B cell (primary cell): ENCODE data around the gene FBLN2. TPM values are rescaled to one million over a fixed set of nuclear protein-coding genes. Genes with fewer than 3 reads are reported as not detected.

Source experiments
- ATAC-seq: fragments of 200-7000 bp; cut with Tn5 transposase; one replicate; pipeline ENCODE4 v1.10.0; 2021; ENCODE audit warnings: low read depth, mild to moderate bottlenecking, moderate number of reproducible peaks, moderate library complexity
- CTCF ChIA-PET: fragments of 350-600 bp; sonication (Branson Sonifier 250); formaldehyde crosslinking; loops from one replicate; lab custom pipeline; 2021; ENCODE audit warnings: antibody characterized with exemption, inconsistent platforms; lab: Charles Lee
- POLR2A ChIA-PET: fragments of 350-600 bp; sonication (Branson Sonifier 250); formaldehyde crosslinking; loops from one replicate; lab custom pipeline; 2021; ENCODE audit warnings: antibody characterized with exemption; lab: Charles Lee
- DNase-seq: peaks from one replicate; pipeline ENCODE4 v3.0.0; 2013
- H2AFZ ChIP-seq: 2 replicates; pipeline ENCODE4 v1.6.1; 2012; ENCODE audit warnings: mild to moderate bottlenecking, low read depth, low read length; ENCODE audit not compliant: insufficient read depth, poor library complexity, severe bottlenecking
- H3K27ac ChIP-seq, 2 donors: 1 replicate in 1 of 2; 2 replicates in 1 of 2; pipeline ENCODE4 v1.5.1; 2012 to 2013; ENCODE audit warnings: low read length in 2 of 2, mild to moderate bottlenecking in 2 of 2, moderate library complexity in 1 of 2
- H3K27me3 ChIP-seq, 4 experiments: fragments of 200-600 bp in 1 of 4; sonication (generic) in 1 of 4; replicated peaks in 1 of 4; 1 replicate in 2 of 4; 2 replicates in 2 of 4; pipeline versions ENCODE4 v1.6.1 to v1.7.0; 2013 to 2016; ENCODE audit warnings: low read length in 3 of 4, mild to moderate bottlenecking in 2 of 4, mixed read lengths in 1 of 4, moderate library complexity in 1 of 4; ENCODE audit not compliant: insufficient read depth in 4 of 4, control insufficient read depth in 3 of 4; ENCODE audit errors: control extremely low read depth in 1 of 4
- H3K36me3 ChIP-seq, 2 experiments: replicated peaks in 1 of 2; 1 replicate in 1 of 2; 2 replicates in 1 of 2; pipeline versions ENCODE4 v1.6.1 to v1.7.1; 2013; ENCODE audit warnings: low read length in 1 of 2; ENCODE audit not compliant: insufficient read depth in 2 of 2, control insufficient read depth in 1 of 2; ENCODE audit errors: control extremely low read depth in 1 of 2, extremely low read depth in 1 of 2
- H3K4me1 ChIP-seq, 2 donors: fragments of 200-600 bp in 1 of 2; sonication (generic) in 1 of 2; 1 replicate in 1 of 2; 2 replicates in 1 of 2; pipeline versions ENCODE4 v1.5.1 to v1.6.1; 2013 to 2017; ENCODE audit warnings: low read length in 2 of 2; ENCODE audit not compliant: control insufficient read depth in 2 of 2, insufficient read depth in 2 of 2
- H3K4me2 ChIP-seq: replicated peaks from 2 replicates; pipeline ENCODE3; 2012; ENCODE audit warnings: mild to moderate bottlenecking, low read depth, low read length; ENCODE audit not compliant: poor library complexity, severe bottlenecking
- H3K4me3 ChIP-seq, 5 experiments: fragments of 200-600 bp in 1 of 5; sonication (generic) in 1 of 5; 1 replicate in 3 of 5; 2 replicates in 2 of 5; pipeline versions ENCODE4 v1.5.1 to v1.7.0; 2011 to 2016; ENCODE audit warnings: low read length in 4 of 5, mild to moderate bottlenecking in 4 of 5, low read depth in 2 of 5, control low read depth in 1 of 5, moderate library complexity in 1 of 5; ENCODE audit not compliant: insufficient read depth in 1 of 5; ENCODE audit errors: control extremely low read depth in 1 of 5, extremely low read depth in 1 of 5
- H3K79me2 ChIP-seq: fragments of 200-600 bp; sonication (generic); one replicate; pipeline ENCODE4 v1.6.0; 2016; ENCODE audit warnings: low read length; ENCODE audit not compliant: control insufficient read depth, insufficient read depth
- H3K9ac ChIP-seq: fragments of 200-600 bp; sonication (generic); 2 replicates; pipeline ENCODE4 v1.6.1; 2017; ENCODE audit warnings: mild to moderate bottlenecking, low read length, moderate library complexity
- H3K9me3 ChIP-seq, 3 donors: one replicate each; pipeline versions ENCODE4 v1.6.1 to v1.7.1; 2013; ENCODE audit warnings: low read length in 2 of 3; ENCODE audit not compliant: control insufficient read depth in 2 of 3, insufficient read depth in 1 of 3; ENCODE audit errors: control extremely low read depth in 1 of 3
- H4K20me1 ChIP-seq: 2 replicates; pipeline ENCODE4 v1.6.0; 2012; ENCODE audit warnings: mild to moderate bottlenecking, low read length; ENCODE audit not compliant: insufficient read depth, control insufficient read depth, poor library complexity, severe bottlenecking
- H3K27ac Mint-ChIP-seq: one replicate; pipeline ENCODE4 v1.8.0; 2021; ENCODE audit warnings: mixed read lengths
- H3K27me3 Mint-ChIP-seq: one replicate; pipeline ENCODE4 v1.8.0; 2021; ENCODE audit warnings: mixed read lengths
- H3K4me1 Mint-ChIP-seq: one replicate; pipeline ENCODE4 v1.8.0; 2021; ENCODE audit warnings: mixed read lengths
- H3K4me3 Mint-ChIP-seq: one replicate; pipeline ENCODE4 v1.8.0; 2021; ENCODE audit warnings: mixed read lengths
- H3K9me3 Mint-ChIP-seq: one replicate; pipeline ENCODE4 v1.8.0; 2022; ENCODE audit warnings: mixed read lengths; ENCODE audit not compliant: insufficient read depth
- EZH2 ChIP-seq: IDR thresholded peaks from 2 replicates; pipeline ENCODE4 v1.6.1; 2012; ENCODE audit warnings: borderline replicate concordance, low read depth, mild to moderate bottlenecking, moderate library complexity, low read length; ENCODE audit not compliant: insufficient read depth, poor library complexity, severe bottlenecking
- WGBS: methylation state at CpG from one replicate; pipeline ENCODE4 v1.1.5; 2013; ENCODE audit warnings: missing lambda C conversion rate; ENCODE audit not compliant: insufficient coverage; 5-methylcytosine and 5-hydroxymethylcytosine counted together
- intact Hi-C: fragments of 100-400 bp; cut with micrococcal nuclease; formaldehyde crosslinking; loops from one replicate; pipeline ENCODE4 v1.10.0; 2022
- polyA plus RNA-seq: library from polyadenylated mRNA; depleted of rRNA; stranded (reverse); fragments of >200 nt; gene quantifications from 2 replicates; pipeline ENCODE4 v1.2.3, GENCODE V29; 2012
- total RNA-seq, 2 donors: library from RNA; stranded (reverse); fragments of 120-200 nt in 1 of 2; gene quantifications; 1 replicate in 1 of 2; 2 replicates in 1 of 2; pipeline versions ENCODE4 v1.2.3 to v1.2.4, GENCODE V29; 2013 to 2022
- TF ChIP-seq, protein P1 (sequence below): fragments of 200-600 bp; IDR thresholded peaks from one replicate; pipeline ENCODE4 v1.8.0; 2022; ENCODE audit warnings: antibody characterized with exemption, mild to moderate bottlenecking

FBLN2 gene
- total and polyA plus RNA-seq, 2 donors (not counting 1 experiment from before 2014, with no cell fraction given), result 3.6 to 8.2 TPM

DNA sequence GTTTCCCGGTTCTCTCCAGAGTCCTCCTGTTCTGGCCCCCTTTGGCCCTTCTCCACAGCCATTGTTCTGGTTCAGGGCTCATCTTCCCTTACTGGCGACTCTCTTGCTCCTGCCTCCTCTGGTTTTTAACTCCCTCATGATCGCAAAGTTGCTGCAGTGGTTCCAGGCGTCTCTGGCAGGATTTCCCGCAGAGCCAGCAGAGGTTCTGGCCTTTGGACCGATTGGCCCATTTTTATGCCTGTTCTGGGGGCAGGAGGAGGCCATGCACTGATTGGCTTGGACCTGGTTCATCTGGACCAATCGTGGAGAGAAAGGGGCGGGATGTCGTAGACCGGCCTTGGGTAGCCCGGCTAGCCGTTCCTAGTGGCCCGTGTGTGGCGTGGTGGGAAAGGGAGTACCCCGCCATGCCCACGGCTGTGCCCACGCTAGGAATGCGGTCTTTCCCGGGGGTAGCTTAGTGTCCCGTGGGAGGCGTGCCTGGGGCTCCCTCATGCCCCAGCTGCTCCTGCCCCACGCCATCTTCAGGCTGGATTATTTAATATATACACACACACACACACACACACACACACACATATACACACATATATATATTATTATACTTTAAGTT is 113.4 kb downstream of the FBLN2 start:
- no peak overlapping the region for H3K27ac Mint-ChIP-seq
- peaks cover 0 to 12% (median 0%) of the 10 kb centered on the region in 3 donors for H3K9me3 ChIP-seq
- no peak for TF ChIP-seq EZH2
- TF ChIP-seq, protein P1, sequence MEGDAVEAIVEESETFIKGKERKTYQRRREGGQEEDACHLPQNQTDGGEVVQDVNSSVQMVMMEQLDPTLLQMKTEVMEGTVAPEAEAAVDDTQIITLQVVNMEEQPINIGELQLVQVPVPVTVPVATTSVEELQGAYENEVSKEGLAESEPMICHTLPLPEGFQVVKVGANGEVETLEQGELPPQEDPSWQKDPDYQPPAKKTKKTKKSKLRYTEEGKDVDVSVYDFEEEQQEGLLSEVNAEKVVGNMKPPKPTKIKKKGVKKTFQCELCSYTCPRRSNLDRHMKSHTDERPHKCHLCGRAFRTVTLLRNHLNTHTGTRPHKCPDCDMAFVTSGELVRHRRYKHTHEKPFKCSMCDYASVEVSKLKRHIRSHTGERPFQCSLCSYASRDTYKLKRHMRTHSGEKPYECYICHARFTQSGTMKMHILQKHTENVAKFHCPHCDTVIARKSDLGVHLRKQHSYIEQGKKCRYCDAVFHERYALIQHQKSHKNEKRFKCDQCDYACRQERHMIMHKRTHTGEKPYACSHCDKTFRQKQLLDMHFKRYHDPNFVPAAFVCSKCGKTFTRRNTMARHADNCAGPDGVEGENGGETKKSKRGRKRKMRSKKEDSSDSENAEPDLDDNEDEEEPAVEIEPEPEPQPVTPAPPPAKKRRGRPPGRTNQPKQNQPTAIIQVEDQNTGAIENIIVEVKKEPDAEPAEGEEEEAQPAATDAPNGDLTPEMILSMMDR, result no peak
- no peaks in the 10 kb centered on the region for H4K20me1 ChIP-seq
- peaks cover 17% of the 10 kb centered on the region for H3K27me3 Mint-ChIP-seq
- H3K27me3 ChIP-seq, result peaks cover 0 to 19% (median 2%) of the 10 kb centered on the region in 4 experiments
- H3K9me3 Mint-ChIP-seq, result no peaks in the 10 kb centered on the region
- 96% methylated on average over 17 of the region's 22 CpGs for WGBS
- ATAC-seq (no peak), DNase-seq (no peak)
- no peak overlapping the region for H3K4me3 Mint-ChIP-seq
- H3K4me3 ChIP-seq, result no peak overlapping the region
- H3K36me3 ChIP-seq, result no peaks in the 10 kb centered on the region
- no peak overlapping the region for H3K27ac ChIP-seq
- peaks cover 4% of the 10 kb centered on the region for H3K4me1 Mint-ChIP-seq
- H3K9ac ChIP-seq, result no peak overlapping the region
- CTCF ChIA-PET, result interaction anchor here (1.3 kb wide), 1 partner anchor 13 kb away, joined by 3 read pairs; no protein-coding TSS in a partner anchor
- H2AFZ ChIP-seq, result no peak overlapping the region
- intact Hi-C loops, result no loop called here
- H3K4me1 ChIP-seq, result peaks cover 0 to 3% of the 10 kb centered on the region in 2 donors
- POLR2A ChIA-PET, result no interaction called here
- H3K4me2 ChIP-seq, result no peak overlapping the region
- H3K79me2 ChIP-seq, result no peaks in the 10 kb centered on the region

DNA sequence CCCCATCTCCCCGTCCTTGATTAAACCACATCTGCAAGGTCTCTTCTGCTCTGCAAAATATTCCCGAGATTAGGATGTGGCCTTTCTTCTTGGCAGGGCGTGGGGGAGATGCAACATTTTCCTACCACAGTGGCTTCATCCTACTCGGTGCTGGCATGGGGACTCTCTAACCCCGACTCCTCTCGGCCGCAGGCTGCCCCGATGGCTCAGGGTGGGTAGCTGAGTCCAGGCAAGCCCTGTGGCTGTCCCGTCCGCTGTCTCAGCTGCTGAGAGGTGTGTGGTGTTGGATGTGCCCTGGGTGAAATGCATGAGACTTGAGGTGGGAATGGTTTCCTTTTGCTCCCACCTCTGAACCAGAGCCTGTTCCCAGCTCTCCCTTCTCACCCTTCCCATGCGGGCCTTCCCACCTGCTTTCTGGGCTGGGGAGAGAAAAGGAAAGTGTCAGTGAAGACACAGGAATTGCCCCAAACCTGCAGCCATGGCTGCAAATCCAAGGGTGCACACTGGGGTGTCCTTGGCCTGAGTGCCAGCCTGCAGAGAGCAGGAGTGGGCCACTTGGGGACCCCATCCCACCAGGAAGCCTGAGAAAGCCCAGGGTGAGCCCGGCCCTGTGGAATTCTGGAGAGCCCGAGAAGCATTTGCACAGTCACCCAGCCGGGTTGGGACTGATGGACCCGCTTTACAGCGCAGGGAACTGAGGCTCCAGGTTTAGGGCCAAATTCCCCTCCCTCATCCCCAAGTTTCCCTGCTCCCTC is 115.0 kb downstream of the FBLN2 start:
- Histone ChIP-seq H3K9me3 (peaks cover 0 to 12% (median 0%) of the 10 kb centered on the region in 3 donors), H4K20me1 (no peaks in the 10 kb centered on the region), H3K36me3 (no peaks in the 10 kb centered on the region), H3K27ac (no peak overlapping the region), H3K4me2 (no peak overlapping the region), H3K4me1 (no peaks in the 10 kb centered on the region), H2AFZ (no peak overlapping the region), H3K9ac (no peak overlapping the region), H3K79me2 (no peaks in the 10 kb centered on the region), H3K27me3 (peaks cover 0 to 12% (median 0%) of the 10 kb centered on the region in 4 experiments), H3K4me3 (no peak overlapping the region)
- ChIA-PET CTCF (interaction anchor here (1.3 kb wide), 1 partner anchor 14 kb away, joined by 3 read pairs; no protein-coding TSS in a partner anchor), POLR2A (no interaction called here)
- no peak overlapping the region for H3K4me3 Mint-ChIP-seq
- intact Hi-C loops, result no loop called here
- no peak for TF ChIP-seq EZH2
- TF ChIP-seq, protein P1, result no peak
- H3K9me3 Mint-ChIP-seq, result no peaks in the 10 kb centered on the region
- WGBS, result 93% methylated on average over 13 of the region's 16 CpGs
- no peak for DNase-seq
- peaks cover 12% of the 10 kb centered on the region for H3K27me3 Mint-ChIP-seq
- no peaks in the 10 kb centered on the region for H3K4me1 Mint-ChIP-seq
- no peak for ATAC-seq
- no peak overlapping the region for H3K27ac Mint-ChIP-seq
